Kidney (tissue), 14 donors: ENCODE results near the gene ZNF664. TPM values are rescaled to one million over a fixed set of nuclear protein-coding genes. Genes with fewer than 3 reads are reported as not detected.

Experiments
- DNase-seq, 5 donors: peaks; one replicate each; pipeline ENCODE4 v3.0.0-alpha.2; 2013 to 2020
- FAIRE-seq: peaks from 2 replicates; lab custom pipeline; 2012; peaks lifted over from hg19 to GRCh38; lab: Jason Lieb, UNC
- H3K27ac ChIP-seq, 2 donors: one replicate each; pipeline ENCODE4 v1.7.0; 2013; ENCODE audit warnings: low read depth in 2 of 2, low read length in 2 of 2, inconsistent platforms in 1 of 2
- H3K27me3 ChIP-seq: one replicate; pipeline ENCODE4 v1.7.1; 2013; ENCODE audit warnings: low read length, inconsistent platforms; ENCODE audit not compliant: control insufficient read depth, insufficient read depth
- H3K36me3 ChIP-seq, 3 donors: one replicate each; pipeline versions ENCODE4 v1.7.0 to v1.7.1; 2013; ENCODE audit warnings: low read length in 3 of 3, control low read depth in 1 of 3, inconsistent platforms in 1 of 3; ENCODE audit not compliant: insufficient read depth in 3 of 3, control insufficient read depth in 2 of 3
- H3K4me1 ChIP-seq, 3 donors: one replicate each; pipeline versions ENCODE4 v1.7.0 to v1.7.1; 2013; ENCODE audit warnings: low read length in 3 of 3, inconsistent platforms in 1 of 3, low read depth in 1 of 3; ENCODE audit not compliant: control insufficient read depth in 2 of 3, insufficient read depth in 2 of 3
- H3K4me3 ChIP-seq, 3 donors: one replicate each; pipeline versions ENCODE4 v1.7.0 to v1.8.1; 2013; ENCODE audit warnings: low read length in 3 of 3, control low read depth in 1 of 3, inconsistent platforms in 1 of 3
- H3K9ac ChIP-seq, 3 donors: one replicate each; pipeline versions ENCODE4 v1.7.0 to v1.7.1; 2013; ENCODE audit warnings: low read length in 3 of 3, control low read depth in 1 of 3, inconsistent platforms in 1 of 3
- H3K9me3 ChIP-seq, 3 donors: one replicate each; pipeline versions ENCODE4 v1.7.0 to v1.7.1; 2013; ENCODE audit warnings: low read length in 3 of 3, control low read depth in 1 of 3, inconsistent platforms in 1 of 3; ENCODE audit not compliant: control insufficient read depth in 2 of 3, insufficient read depth in 1 of 3
- CTCF ChIP-seq: IDR thresholded peaks from 3 replicates; pipeline ENCODE4 v1.5.1; 2012; ENCODE audit warnings: mild to moderate bottlenecking, moderate library complexity, borderline replicate concordance; ENCODE audit not compliant: insufficient read depth; ENCODE audit errors: extremely low read depth
- intact Hi-C: fragments of 100-400 bp; cut with DNase I; formaldehyde crosslinking; loops from one replicate; pipeline ENCODE4 v1.11.1; 2022
- polyA plus RNA-seq: library from polyadenylated mRNA; stranded (reverse); fragments of 350-450 nt; fragmentation: Illumina TruSeq; extraction: RNeasy Lipid Tissue Mini Kit (QIAGEN cat#74804); gene quantifications from one replicate; pipeline ENCODE4 v1.2.3, GENCODE V29; 2014; ENCODE audit warnings: low read depth, low replicate concordance; ENCODE audit not compliant: insufficient read depth
- total RNA-seq: library from RNA; stranded (reverse); fragmentation: NEBNext Ultra II Directional; extraction: Animal tissue kit (Norgen Biotek cat#: 25700); gene quantifications from one replicate; pipeline ENCODE4 v1.2.1, GENCODE V29; 2021
- donor health status: control.
- donor health status: control.
- donor health status: control.
- donor health status: control.
- donor health status: control.
- donor health status: DM: yes; HTN: yes; CAD: no.
- donor health status: Normal renal cell carcinoma (clear cell type).

The ZNF664 gene
- total and polyA plus RNA-seq, 2 donors from 2014 or later, result 44.9 to 104 TPM

- Histone ChIP-seq H3K36me3 (peaks cover 0 to 4% (median 0%) of the 10 kb centered on the region in 3 donors), H3K27me3 (no peaks in the 10 kb centered on the region), H3K4me1 (peaks cover 0 to 8% (median 0%) of the 10 kb centered on the region in 3 donors), H3K4me3 (no peak overlapping the region), H3K27ac (no peak overlapping the region), H3K9me3 (no peaks in the 10 kb centered on the region), H3K9ac (no peak overlapping the region)
- intact Hi-C loops, result loop anchor here (10.0 kb wide), 1 partner anchor 77 kb away; no protein-coding TSS in a partner anchor
- TF ChIP-seq CTCF, result no peak
- DNase-seq, result no peak
- no peak for FAIRE-seq
Observed at GRCh38 chr12:123982269-123982668, 9.3 kb downstream of the ZNF664 start.

- Histone ChIP-seq H3K27ac (no peak overlapping the region), H3K27me3 (no peaks in the 10 kb centered on the region), H3K4me1 (peaks cover 0 to 8% (median 0%) of the 10 kb centered on the region in 3 donors), H3K9me3 (no peaks in the 10 kb centered on the region), H3K9ac (no peak overlapping the region), H3K36me3 (peaks cover 2 to 8% (median 4%) of the 10 kb centered on the region in 3 donors), H3K4me3 (no peak overlapping the region)
- DNase-seq (peak in 3 of 5 donors; percentile 31 to 87 (median 75)), FAIRE-seq (no peak)
- peak; percentile 64 for TF ChIP-seq CTCF
- intact Hi-C loops, result loop anchor here (10.0 kb wide), 1 partner anchor 79 kb away; no protein-coding TSS in a partner anchor
Observed at GRCh38 chr12:123983822-123984485, 10.9 kb downstream of the ZNF664 start.

GRCh38 chr12:123984903-123985302 is 11.9 kb downstream of the ZNF664 start:
- Histone ChIP-seq H3K27ac (no peak overlapping the region), H3K9ac (no peak overlapping the region), H3K4me1 (peaks cover 0 to 8% (median 6%) of the 10 kb centered on the region in 3 donors), H3K9me3 (no peaks in the 10 kb centered on the region), H3K27me3 (no peaks in the 10 kb centered on the region), H3K4me3 (no peak overlapping the region), H3K36me3 (peaks cover 3 to 12% (median 4%) of the 10 kb centered on the region in 3 donors)
- no peak for FAIRE-seq
- DNase-seq, result no peak
- no peak for TF ChIP-seq CTCF
- intact Hi-C loops, result loop anchor here (10.0 kb wide), 1 partner anchor 80 kb away; no protein-coding TSS in a partner anchor
